Stimulated activated memory B cell treated with anti-CD40 and anti-IgM and Interleukin-4, amounts not matched to agents 10 μg/mL and 1 μg/mL and 100 μg/mL, for 72 hours (primary cell): ENCODE data around the gene DISP3.

Experiments used
- ATAC-seq: fragments of 150-1000 bp; cut with Tn5 transposase; 2 replicates; pipeline ENCODE4 v1.10.0; 2021
- H3K27ac Mint-ChIP-seq: one replicate; pipeline ENCODE4 v1.8.0; 2022; ENCODE audit warnings: mild to moderate bottlenecking, mixed read lengths
- H3K27me3 Mint-ChIP-seq: one replicate; pipeline ENCODE4 v1.8.0; 2022; ENCODE audit warnings: mixed read lengths
- H3K36me3 Mint-ChIP-seq: one replicate; pipeline ENCODE4 v1.8.0; 2022; ENCODE audit warnings: mixed read lengths
- H3K4me1 Mint-ChIP-seq: one replicate; pipeline ENCODE4 v1.8.0; 2022; ENCODE audit warnings: mixed read lengths
- H3K4me3 Mint-ChIP-seq: one replicate; pipeline ENCODE4 v1.8.0; 2022; ENCODE audit warnings: mild to moderate bottlenecking, moderate library complexity, mixed read lengths
- H3K9me3 Mint-ChIP-seq: one replicate; pipeline ENCODE4 v1.8.0; 2022; ENCODE audit warnings: mixed read lengths

DISP3 gene

DNA sequence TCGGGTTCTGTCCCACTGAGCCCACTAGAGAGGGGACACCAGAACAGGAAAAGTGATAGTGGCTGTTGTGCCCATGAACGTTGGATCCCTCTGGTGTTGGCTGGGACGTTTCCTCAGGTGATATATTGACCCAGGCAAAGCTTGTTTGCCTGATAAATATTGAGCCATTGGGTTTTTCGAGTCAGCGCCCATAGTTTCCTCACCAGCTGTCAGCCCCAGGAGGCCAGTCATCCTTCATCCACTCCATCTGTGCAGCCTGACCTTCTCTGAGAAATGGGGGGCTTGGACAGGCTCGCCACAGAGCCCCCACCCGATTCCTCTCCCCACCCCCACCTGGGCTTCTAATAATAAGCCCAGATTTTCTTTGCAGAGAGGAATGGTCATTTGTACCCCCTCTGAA lies 13.3 kb downstream of the DISP3 start:
- Mint-ChIP-seq H3K27me3 (peaks cover 31% of the 10 kb centered on the region), H3K9me3 (peaks cover 3% of the 10 kb centered on the region), H3K27ac (no peak overlapping the region), H3K4me1 (no peaks in the 10 kb centered on the region), H3K36me3 (peaks cover 6% of the 10 kb centered on the region), H3K4me3 (no peak overlapping the region)
- ATAC-seq = no peak

DNA sequence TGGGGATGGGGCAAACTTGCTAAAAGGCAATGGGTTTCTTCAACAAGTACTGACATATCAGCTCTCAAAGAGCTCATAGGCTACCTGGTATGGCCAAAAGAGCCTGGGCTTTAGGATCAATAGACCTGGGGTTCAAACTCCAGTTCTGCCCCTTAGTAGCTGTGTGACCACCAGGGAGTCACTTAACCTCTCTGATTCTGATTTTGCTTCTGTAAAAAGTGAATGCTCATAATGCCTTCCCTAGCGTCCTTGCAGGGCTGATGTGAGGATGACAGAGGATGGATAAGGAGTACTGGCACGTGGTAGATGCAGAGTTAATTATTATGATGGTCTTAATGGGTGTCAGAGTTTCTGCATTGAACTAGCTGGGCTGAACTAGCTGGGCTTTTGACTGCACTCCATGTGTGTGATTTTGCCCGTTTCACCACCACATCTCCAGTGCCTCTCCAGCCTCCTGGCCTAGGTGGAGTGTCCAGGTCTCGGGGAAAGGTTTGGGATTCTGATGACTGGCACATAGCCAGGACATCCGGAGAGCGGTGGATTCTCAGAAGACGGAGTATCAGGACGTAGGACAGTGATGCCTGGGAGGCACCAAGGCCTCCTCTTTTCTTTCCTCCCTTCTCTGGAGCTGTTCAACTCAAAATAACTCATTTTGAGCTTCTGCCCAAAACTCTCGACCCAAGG lies 15.2 kb downstream of the DISP3 start:
- H3K36me3 Mint-ChIP-seq = peaks cover 6% of the 10 kb centered on the region
- peaks cover 38% of the 10 kb centered on the region for H3K27me3 Mint-ChIP-seq
- ATAC-seq = no peak
- H3K27ac Mint-ChIP-seq = no peak overlapping the region
- no peak overlapping the region for H3K4me3 Mint-ChIP-seq
- H3K4me1 Mint-ChIP-seq = no peaks in the 10 kb centered on the region
- peaks cover 3% of the 10 kb centered on the region for H3K9me3 Mint-ChIP-seq

DNA sequence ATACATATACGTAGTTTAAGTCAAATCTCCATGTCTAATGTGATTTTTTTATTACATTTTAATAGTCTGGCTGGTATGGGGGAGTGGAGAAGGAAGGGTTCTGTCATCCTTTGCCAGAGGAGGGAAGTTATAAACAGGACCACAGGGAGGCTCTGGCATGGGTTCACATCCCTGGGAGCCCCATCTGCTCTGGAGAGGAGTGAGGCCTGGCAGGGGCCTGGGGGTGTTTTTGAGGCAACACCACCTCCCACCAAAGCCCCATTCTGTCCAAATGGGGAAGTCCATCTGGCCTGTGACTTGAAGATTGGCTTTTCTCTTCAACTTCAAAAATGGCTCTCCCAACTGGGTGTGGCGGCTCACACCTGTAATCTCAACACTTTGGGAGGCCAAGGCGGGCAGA lies 15.8 kb downstream of the DISP3 start:
- Mint-ChIP-seq H3K27me3 (peaks cover 38% of the 10 kb centered on the region), H3K4me3 (no peak overlapping the region), H3K4me1 (no peaks in the 10 kb centered on the region), H3K9me3 (peaks cover 3% of the 10 kb centered on the region), H3K36me3 (peaks cover 6% of the 10 kb centered on the region), H3K27ac (no peak overlapping the region)
- ATAC-seq = no peak

DNA sequence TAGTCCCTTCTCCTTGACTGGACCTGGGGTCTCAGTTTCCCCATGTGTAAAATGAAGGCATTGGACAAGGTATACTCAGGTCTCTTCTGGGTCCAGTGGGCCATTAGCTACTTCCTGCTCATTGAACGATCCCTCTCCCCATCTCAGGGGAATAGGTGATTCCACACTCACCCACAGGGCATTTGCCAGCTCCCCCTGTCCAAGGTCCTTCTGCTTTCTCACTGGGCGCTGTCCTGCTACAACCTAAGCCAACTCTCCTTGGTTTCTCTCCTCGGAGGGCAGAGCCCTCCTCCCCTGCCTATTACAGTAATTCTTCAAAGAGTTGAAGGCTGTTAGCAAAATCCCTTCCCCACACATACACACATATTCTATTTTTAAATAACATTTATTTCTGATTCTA lies 16.6 kb downstream of the DISP3 start:
- H3K36me3 Mint-ChIP-seq = peaks cover 6% of the 10 kb centered on the region
- H3K4me3 Mint-ChIP-seq = no peak overlapping the region
- ATAC-seq = no peak
- peaks cover 33% of the 10 kb centered on the region for H3K27me3 Mint-ChIP-seq
- peaks cover 3% of the 10 kb centered on the region for H3K9me3 Mint-ChIP-seq
- H3K4me1 Mint-ChIP-seq = no peaks in the 10 kb centered on the region
- no peak overlapping the region for H3K27ac Mint-ChIP-seq

DNA sequence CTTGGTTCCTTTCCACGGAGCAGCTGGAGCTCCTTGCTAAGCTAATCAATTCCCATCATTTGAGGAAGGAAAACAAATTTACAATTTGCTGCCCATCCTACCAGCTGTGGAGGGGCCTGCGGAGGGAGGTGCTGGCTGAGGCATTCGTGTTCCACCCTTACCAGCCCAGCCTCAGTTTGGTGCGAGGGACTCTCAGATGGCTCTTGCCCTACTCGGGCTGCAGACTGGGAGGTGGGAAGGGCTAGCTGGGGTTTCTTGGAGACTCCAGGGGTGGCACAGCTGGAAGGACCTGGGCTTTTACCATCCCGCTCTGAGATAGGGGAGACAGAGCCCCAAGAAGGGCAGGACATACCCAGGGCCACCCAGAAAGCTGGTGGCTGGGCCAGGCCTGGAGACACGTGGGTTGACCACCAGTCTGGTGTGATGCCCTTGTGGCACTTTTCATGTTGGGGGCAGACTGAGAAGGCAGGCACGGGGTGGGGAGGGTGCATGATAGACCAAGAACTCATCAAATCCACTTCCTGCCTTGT lies 17.7 kb downstream of the DISP3 start:
- Mint-ChIP-seq H3K36me3 (peaks cover 6% of the 10 kb centered on the region), H3K27me3 (peaks cover 31% of the 10 kb centered on the region), H3K9me3 (peaks cover 3% of the 10 kb centered on the region), H3K4me1 (no peaks in the 10 kb centered on the region), H3K4me3 (no peak overlapping the region), H3K27ac (no peak overlapping the region)
- no peak for ATAC-seq

DNA sequence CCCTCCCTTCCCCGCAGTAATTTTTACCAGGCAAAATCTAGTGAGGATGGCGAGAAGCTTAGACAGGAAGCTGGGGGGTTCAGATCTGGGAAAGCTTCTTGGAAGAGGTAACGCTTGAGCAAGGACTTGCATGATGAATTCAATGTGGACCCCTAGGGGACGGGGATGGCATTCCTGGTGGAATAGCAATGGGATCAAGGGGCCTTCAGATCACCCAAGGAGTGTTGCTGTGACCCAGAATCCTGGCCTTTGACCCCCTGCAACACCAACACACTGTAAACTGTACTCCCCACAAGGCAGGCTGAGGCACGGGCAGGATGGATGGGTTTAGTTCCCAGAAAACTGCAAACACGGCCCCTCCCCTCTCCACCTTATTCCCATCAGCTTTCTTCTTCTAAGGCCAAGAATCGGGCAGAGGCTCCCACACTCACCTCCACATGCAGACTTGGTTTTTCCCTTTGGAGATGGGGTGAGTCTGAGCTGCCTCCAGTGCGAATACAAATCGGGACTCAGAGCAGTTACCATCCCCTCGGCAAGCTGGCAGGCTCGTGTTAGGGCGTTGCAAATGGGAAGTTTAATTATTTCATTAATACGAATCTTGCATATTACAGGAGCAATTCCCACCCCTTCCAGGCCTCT lies 20.1 kb downstream of the DISP3 start:
- H3K27me3 Mint-ChIP-seq = peaks cover 44% of the 10 kb centered on the region
- peaks cover 8% of the 10 kb centered on the region for H3K9me3 Mint-ChIP-seq
- H3K36me3 Mint-ChIP-seq = peaks cover 7% of the 10 kb centered on the region
- H3K4me1 Mint-ChIP-seq = no peaks in the 10 kb centered on the region
- ATAC-seq = no peak
- no peak overlapping the region for H3K4me3 Mint-ChIP-seq
- H3K27ac Mint-ChIP-seq = no peak overlapping the region

DNA sequence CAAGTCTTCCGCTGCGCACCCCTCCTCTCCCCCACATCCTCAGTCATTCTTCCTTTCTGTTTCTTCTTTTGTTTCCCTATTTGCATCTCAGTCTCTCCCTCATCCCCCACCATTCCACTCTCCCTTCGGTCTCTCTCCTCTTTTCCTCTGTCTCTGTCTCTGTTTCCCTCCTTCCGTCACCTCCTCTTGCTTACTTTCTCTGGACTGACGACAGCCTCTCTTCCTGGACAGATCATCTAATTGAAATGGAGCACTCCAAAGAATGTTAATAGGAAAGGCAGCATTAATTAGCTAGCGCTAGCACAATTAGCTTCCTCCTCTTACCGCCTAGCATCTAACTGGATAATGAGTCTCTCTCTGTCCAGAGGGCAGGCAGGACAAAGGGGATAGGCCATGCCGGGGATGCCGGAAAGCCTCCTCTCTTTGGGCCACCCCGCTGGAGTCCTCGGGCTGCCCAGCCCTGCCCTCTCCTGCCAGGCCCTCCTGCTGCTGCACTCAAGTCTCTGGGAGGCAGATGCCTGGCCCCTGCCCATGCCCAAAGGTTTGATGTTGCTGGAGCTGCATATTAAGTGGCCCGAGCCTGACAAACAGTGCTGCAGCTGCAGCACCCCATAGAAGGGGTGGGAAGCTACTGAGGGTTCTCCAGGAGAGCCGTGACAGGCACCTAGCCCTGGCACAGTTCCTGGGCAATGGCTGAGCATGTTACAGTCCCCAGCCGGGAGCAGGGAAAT lies 20.8 kb downstream of the DISP3 start:
- Mint-ChIP-seq H3K36me3 (peaks cover 10% of the 10 kb centered on the region), H3K9me3 (peaks cover 14% of the 10 kb centered on the region), H3K4me1 (no peaks in the 10 kb centered on the region), H3K27me3 (peaks cover 44% of the 10 kb centered on the region), H3K4me3 (no peak overlapping the region), H3K27ac (no peak overlapping the region)
- no peak for ATAC-seq

DNA sequence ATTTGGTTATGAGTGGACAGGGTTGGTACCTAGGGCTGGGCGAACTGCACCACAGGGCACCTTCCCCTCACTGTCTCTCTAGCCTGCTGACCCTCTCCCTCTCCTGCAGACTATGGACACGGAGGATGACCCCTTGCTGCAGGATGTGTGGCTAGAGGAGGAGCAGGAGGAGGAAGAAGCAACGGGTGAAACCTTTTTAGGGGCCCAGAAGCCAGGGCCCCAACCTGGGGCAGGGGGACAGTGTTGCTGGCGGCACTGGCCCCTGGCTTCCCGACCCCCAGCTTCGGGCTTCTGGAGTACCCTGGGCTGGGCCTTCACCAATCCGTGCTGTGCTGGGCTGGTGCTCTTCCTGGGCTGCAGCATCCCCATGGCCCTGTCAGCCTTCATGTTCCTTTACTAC lies 21.9 kb downstream of the DISP3 start:
- Mint-ChIP-seq H3K27me3 (peaks cover 44% of the 10 kb centered on the region), H3K4me3 (no peak overlapping the region)

DNA sequence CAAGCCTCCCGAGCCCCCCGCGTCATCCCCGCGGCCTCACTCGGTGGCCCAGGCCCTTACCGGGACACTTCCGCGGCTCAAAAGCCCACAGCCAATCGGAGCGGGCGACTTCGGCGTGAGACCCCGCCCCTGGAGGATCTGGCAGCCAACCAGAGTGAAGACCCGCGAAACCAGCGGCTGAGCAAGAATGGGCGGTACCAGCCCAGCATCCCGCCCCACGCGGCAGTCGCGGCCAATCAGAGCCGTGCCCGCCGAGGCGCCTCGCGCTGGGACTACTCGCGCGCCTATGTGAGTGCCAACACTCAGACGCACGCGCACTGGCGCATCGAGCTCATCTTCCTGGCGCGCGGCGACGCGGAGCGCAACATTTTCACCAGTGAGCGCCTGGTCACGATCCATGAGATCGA lies 22.5 kb downstream of the DISP3 start:
- ATAC-seq = peak; percentile 55
- H3K9me3 Mint-ChIP-seq = peaks cover 27% of the 10 kb centered on the region
- peaks cover 44% of the 10 kb centered on the region for H3K27me3 Mint-ChIP-seq
- no peak overlapping the region for H3K27ac Mint-ChIP-seq
- peaks cover 22% of the 10 kb centered on the region for H3K36me3 Mint-ChIP-seq
- H3K4me1 Mint-ChIP-seq = no peaks in the 10 kb centered on the region
- H3K4me3 Mint-ChIP-seq = peak overlapping the region; percentile 3

More for the DNA sequence above, 21.9 kb downstream of the DISP3 start:
- ATAC-seq = no peak
- Mint-ChIP-seq H3K9me3 (peaks cover 21% of the 10 kb centered on the region), H3K36me3 (peaks cover 16% of the 10 kb centered on the region), H3K27ac (no peak overlapping the region), H3K4me1 (no peaks in the 10 kb centered on the region)

DNA sequence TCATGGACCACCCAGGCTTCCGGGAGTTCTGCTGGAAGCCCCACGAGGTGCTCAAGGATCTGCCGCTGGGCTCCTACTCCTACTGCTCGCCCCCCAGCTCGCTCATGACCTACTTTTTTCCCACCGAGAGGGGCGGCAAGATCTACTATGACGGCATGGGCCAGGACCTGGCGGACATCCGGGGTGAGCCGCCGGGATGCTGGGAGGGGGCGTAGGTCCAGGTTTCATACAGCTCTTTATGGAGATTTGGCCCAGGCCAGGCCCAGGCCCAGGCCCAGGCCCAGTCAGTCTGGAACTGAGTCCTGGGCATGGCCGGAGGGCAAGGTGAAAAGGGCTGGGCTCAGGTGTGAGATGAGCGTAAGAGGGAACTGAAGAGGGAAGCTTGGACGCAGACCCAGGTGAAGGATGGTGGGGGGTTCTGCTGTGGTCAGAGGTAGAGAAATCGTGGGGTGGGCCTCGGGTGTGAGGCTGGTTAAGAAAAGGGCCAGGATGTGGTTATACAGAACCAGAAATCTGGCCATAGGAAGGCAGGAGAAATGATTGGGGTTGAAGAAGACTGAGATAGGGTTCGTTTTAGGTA lies 23.0 kb downstream of the DISP3 start:
- no peak for ATAC-seq
- Mint-ChIP-seq H3K9me3 (peaks cover 27% of the 10 kb centered on the region), H3K4me3 (peak overlapping the region; percentile 3), H3K27ac (no peak overlapping the region), H3K27me3 (peaks cover 44% of the 10 kb centered on the region), H3K4me1 (no peaks in the 10 kb centered on the region), H3K36me3 (peaks cover 24% of the 10 kb centered on the region)

DNA sequence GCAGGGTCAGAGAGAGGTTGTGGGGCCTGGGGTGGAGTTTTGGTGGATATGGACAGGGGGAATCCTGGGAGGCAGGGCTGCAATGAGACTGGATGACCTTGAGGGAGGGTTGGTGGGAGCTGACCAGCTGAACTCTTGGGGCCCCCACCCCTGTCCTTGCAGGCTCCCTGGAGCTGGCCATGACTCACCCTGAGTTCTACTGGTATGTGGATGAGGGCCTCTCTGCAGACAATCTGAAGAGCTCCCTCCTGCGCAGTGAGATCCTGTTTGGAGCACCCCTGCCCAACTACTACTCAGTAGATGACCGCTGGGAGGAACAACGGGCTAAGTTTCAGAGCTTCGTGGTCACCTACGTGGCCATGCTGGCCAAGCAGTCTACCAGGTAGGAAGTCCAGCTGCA lies 23.6 kb downstream of the DISP3 start:
- no peak for ATAC-seq
- Mint-ChIP-seq H3K27ac (no peak overlapping the region), H3K27me3 (peaks cover 41% of the 10 kb centered on the region), H3K4me3 (no peak overlapping the region), H3K4me1 (no peaks in the 10 kb centered on the region), H3K36me3 (peaks cover 24% of the 10 kb centered on the region), H3K9me3 (peaks cover 27% of the 10 kb centered on the region)

DNA sequence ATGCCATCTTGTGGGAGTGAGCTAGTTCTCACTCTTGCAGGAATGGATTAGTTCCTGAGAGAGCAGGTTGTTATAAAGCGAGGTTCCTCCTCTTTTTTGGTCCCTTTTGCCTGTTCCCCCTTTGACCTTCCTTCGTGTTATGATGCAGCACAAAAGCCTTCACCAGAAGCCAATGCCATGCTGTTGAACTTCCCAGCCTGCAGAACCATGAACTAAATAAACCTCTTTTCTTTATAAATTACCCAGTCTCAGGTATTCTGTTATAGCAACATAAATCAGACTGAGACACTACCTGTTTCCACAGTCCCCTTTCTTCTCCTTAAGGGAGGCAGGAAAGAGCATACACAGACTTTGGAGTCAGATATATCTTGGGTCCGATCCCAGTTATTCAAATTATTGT lies 25.6 kb downstream of the DISP3 start:
- no peak overlapping the region for H3K27ac Mint-ChIP-seq
- ATAC-seq = no peak
- no peak overlapping the region for H3K4me3 Mint-ChIP-seq
- H3K27me3 Mint-ChIP-seq = peaks cover 20% of the 10 kb centered on the region
- no peaks in the 10 kb centered on the region for H3K4me1 Mint-ChIP-seq
- peaks cover 30% of the 10 kb centered on the region for H3K9me3 Mint-ChIP-seq
- peaks cover 24% of the 10 kb centered on the region for H3K36me3 Mint-ChIP-seq

DNA sequence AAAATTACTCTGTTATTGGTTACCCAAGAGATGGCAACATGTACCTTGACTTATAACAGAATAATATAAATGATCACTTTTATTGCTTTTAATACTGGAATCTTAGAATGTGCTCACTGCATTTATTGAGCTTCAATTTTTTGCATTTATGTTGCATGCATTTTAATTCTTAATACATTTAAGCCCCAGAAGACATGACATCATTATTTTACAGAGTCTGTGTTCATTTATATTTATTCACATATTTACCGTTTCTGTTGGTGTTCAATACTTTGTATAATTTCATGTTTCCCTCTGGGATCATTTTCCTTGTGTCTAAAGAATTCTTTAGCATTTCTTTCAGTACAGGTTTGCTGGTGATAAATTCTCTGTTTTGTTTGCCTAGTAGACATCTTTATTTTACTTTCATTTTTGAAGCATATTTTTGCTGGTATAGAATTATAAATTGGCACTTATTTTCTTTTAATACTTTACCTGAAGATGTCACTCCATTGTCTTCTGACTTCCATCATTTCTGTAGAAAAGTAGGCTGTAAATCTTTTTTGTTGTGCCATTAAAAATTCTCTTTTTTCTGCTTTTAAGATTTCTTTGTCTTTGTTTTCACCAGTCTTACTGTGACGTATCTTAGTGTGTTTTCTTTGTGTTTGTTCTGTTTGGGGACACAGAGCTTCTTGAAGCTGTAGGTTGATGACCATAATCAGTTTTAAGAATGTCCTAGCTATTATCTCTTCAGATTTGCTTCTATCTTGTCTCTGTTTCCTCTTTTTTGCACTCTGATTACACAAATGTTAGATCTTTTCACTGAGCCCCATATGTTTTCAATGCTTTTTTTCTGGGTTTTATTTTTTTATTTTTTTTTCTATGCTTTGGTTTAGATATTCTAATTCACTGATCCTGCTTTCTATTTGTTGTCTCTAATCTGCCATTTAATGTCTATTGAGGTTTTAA lies 26.9 kb downstream of the DISP3 start:
- H3K27ac Mint-ChIP-seq = no peak overlapping the region
- ATAC-seq = no peak
- no peaks in the 10 kb centered on the region for H3K4me1 Mint-ChIP-seq
- peaks cover 27% of the 10 kb centered on the region for H3K36me3 Mint-ChIP-seq
- H3K9me3 Mint-ChIP-seq = peaks cover 34% of the 10 kb centered on the region
- peaks cover 16% of the 10 kb centered on the region for H3K27me3 Mint-ChIP-seq
- H3K4me3 Mint-ChIP-seq = no peak overlapping the region

DNA sequence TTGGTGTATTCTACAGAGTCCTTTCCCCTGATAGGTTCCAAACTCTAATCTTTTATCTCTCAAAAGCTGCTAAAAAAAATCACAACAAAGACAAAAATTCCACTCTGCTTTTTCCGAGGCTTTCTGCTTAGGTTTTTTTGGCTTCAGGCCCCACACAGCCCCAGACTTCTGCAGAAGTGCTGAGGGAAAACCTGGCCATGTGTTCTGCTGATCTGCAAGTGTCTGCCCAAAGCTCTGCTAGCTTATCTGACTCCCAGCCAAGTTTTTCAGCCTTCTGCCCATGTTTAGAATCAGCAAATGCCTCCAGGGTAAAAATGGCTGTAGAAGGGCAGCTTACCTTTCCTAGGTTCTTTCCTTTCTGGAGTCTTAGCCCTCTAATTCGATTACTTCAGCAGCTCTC lies 28.4 kb downstream of the DISP3 start:
- Mint-ChIP-seq H3K4me1 (no peaks in the 10 kb centered on the region), H3K36me3 (peaks cover 32% of the 10 kb centered on the region), H3K27ac (no peak overlapping the region), H3K9me3 (peaks cover 35% of the 10 kb centered on the region), H3K4me3 (no peak overlapping the region), H3K27me3 (peaks cover 7% of the 10 kb centered on the region)
- no peak for ATAC-seq
